Keratinocyte (primary cell): ENCODE data around the gene FJX1.

Source experiments
- EZH2 ChIP-seq: IDR thresholded peaks from one replicate; pipeline ENCODE4 v1.6.1; 2012; ENCODE audit warnings: inconsistent platforms, mild to moderate bottlenecking, low read length, moderate library complexity
- TF ChIP-seq, protein P1 (sequence below), 3 experiments: IDR thresholded peaks in 1 of 3; conservative IDR thresholded peaks in 1 of 3; optimal IDR thresholded peaks in 1 of 3; 2 replicates in 2 of 3; 3 replicates in 1 of 3; pipeline versions ENCODE3 to v1.5.1; 2011; ENCODE audit warnings: low read length in 3 of 3, mild to moderate bottlenecking in 3 of 3, moderate library complexity in 2 of 3, control low read depth in 1 of 3, inconsistent platforms in 1 of 3; ENCODE audit not compliant: insufficient read depth in 2 of 3; ENCODE audit errors: extremely low read depth in 1 of 3

DNA sequence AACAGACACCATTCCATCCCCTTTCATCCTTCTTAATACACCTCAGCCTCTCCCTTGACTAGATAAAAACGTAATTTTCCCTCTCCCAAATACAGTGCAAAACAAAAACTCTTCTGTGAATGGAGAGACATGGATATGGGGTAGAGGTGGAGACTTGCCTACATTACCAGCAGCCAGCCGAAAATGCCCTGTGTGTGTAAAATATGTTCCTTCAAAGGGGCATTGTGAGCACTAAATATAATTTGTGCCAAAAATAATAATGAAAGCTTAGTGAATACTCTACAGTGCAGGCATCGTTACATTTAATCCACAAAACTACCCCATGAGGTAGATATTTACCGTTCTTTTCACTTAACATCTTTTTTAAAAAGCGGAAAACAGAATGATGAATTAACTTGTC lies 43.3 kb downstream of the FJX1 start:
- TF ChIP-seq, protein P1, sequence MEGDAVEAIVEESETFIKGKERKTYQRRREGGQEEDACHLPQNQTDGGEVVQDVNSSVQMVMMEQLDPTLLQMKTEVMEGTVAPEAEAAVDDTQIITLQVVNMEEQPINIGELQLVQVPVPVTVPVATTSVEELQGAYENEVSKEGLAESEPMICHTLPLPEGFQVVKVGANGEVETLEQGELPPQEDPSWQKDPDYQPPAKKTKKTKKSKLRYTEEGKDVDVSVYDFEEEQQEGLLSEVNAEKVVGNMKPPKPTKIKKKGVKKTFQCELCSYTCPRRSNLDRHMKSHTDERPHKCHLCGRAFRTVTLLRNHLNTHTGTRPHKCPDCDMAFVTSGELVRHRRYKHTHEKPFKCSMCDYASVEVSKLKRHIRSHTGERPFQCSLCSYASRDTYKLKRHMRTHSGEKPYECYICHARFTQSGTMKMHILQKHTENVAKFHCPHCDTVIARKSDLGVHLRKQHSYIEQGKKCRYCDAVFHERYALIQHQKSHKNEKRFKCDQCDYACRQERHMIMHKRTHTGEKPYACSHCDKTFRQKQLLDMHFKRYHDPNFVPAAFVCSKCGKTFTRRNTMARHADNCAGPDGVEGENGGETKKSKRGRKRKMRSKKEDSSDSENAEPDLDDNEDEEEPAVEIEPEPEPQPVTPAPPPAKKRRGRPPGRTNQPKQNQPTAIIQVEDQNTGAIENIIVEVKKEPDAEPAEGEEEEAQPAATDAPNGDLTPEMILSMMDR (optimal IDR thresholded peaks at IDR 0.05 in 1 of 3, IDR thresholded peaks at IDR 0.05 in 1 of 3, conservative IDR thresholded peaks at IDR 0.05 in 1 of 3; ENCODE audit: extremely low read depth in 1 of 3, insufficient read depth in 2 of 3, low read length in 3 of 3) = no peak
- no peak for TF ChIP-seq EZH2
